Activated CD8-positive, alpha-beta memory T cell treated with anti-CD3 and anti-CD28 coated beads for 24 hours (primary cell): ENCODE measurements around the gene ZC3H7B.
A peak's percentile ranks its signal among the peaks of the same experiment; 100 is the strongest.
"Not testable (repeated sequence)": the region's sequence is repeated elsewhere in the genome, so short reads cannot be mapped to it uniquely, and the experiment has no call there.

Source experiments
- DNase-seq: peaks from one replicate; pipeline ENCODE4 v3.0.0-alpha.2; 2020

The ZC3H7B gene

GRCh38 chr22:41394012-41394356 lies 92.7 kb downstream of the ZC3H7B start:
- no peak for DNase-seq

DNA sequence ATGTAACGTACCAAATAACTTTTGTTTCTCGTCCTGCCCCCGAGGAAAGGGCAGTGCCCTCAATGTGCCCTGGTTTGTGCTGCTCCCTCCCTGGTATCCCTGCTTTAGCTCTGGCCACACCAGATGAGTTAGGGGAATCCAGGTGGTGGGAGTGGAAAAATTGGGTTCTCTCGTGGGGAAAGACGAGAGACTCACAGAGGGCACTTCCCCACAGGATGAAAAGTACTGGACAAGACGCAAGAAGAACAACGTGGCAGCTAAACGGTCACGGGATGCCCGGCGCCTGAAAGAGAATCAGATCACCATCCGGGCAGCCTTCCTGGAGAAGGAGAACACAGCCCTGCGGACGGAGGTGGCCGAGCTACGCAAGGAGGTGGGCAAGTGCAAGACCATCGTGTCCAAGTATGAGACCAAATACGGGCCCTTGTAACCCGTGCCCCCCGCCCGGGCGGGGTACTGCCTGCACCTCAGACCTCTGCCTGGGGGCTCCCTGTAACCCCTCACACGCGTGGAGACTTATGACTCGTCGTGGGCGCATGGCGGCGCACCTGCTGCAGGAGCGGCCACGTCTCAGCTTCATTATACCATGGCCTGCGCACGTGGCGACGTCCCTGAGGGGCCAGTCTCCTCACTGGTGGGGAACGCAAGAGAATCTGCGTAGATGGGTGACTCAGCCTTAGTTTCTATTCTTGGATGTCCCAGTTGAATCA lies 94.4 kb downstream of the ZC3H7B start:
- no peak for DNase-seq

DNA sequence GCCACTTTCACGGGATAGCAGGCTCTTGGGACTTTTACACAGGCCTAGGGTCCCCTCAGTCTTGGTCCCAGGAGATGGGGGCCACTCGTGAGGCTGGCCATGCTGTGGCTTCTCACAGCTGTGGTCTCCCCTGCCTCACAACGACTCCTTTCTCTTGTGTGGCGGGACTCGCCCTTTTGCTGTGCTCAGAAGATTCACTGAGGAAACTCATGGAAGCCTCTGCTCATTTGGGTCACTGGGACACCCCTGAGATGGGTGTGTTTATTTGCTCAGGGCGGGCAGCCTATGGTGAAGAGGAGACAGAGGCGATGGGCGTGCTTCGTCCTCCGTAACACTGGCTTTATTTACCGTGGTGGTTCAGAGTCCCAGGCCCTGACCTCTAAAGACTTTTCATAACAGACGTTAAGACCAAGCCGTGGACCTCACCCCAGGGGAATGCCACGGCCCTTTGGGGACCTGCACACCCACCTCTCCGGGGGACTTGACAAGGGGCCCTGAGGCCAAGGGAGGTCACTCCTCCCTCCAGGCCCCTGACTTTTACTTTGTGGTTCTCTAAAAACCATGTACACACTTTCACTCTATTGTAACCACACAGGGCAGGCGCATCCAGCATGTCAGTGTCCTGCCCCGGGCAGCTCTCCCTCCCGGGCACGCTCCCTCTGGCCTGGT lies 96.0 kb downstream of the ZC3H7B start:
- no peak for DNase-seq

GRCh38 chr22:41398921-41399320 lies 97.6 kb downstream of the ZC3H7B start:
- no peak for DNase-seq

DNA sequence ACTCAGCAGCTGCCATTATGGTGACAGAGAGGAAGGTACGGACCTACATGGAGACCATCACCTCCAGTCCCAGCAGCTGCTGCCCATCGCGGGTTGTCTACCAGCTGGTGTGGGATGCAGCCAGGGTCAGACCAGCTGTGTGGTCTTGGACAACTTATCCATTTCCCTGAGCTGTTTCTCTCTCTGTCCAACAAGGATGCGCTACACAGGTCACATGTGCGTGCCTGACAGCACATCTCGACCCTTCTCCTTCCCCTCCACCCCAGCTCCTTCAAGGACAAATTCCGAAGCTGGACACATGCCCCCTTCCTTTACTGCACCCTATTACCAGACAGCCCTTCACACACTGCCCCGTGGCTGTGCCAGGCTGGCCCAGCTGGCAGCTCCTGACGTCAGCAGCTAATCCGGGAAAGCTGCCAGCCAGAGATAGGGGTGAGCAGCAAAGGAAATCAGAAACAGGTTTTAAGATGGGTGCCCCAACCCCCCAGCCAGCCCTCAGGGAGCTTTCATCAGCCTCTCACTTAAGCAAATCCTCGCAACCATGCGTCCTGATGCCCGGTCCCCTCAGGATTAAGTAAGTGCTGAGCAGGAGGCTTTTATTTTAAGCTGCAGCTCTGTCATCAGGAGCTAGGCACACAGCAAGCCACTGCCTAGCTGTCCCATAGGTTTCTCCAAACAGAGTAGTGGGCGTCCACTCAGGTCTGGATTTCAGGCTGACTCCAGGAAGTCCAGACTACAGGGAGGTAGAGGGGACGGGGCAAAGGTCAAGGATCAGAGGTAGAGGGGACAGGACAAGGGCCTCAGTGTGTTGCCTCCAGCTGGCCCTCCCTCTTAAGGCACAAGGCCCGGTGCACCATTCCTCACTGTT lies 100.7 kb downstream of the ZC3H7B start:
- DNase-seq: no peak

DNA sequence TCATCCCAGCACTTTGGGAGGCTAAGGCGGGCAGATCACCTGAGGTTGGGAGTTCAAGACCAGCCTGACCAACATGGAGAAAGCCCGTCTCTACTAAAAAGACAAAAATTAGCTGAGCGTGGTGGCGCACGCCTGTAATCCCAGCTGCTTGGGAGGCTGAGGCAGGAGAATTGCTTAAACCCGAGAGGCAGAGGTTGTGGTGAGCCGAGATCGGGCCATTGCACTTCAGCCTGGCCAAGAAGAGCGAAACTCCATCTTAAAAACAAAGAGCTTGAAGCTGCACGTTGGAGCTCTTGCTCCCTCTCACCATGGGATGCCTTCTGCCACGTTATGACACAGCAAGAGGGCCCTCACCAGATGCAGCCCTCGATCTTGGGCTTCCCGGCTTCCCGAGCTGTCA lies 101.5 kb downstream of the ZC3H7B start:
- DNase-seq: not testable (repeated sequence)

- DNase-seq: peak; percentile 90
Observed at GRCh38 chr22:41403532-41404318, 102.4 kb downstream of the ZC3H7B start.

DNA sequence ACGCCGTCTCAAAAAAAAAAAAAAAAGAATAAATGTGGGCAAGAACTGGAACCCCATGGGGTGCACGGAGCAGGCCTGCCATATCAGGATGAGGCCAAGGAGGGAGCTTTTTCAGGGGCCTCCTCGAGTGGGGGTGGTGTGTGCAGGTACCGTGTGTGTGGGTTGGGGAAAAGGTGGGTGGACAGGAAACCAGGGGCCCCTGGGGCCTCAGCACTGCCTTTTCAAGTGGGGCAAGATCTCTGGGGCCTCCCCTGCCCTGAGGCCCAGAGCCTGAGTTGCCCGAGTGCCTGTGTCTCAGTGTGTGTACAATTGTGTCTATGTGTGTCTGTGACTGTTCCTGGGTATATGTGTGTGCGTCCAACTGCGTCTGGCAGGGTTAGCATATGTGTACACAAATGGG lies 104.3 kb downstream of the ZC3H7B start:
- DNase-seq: peak; percentile 68

- no peak for DNase-seq
Observed at GRCh38 chr22:41406410-41406809, 105.1 kb downstream of the ZC3H7B start.

DNA sequence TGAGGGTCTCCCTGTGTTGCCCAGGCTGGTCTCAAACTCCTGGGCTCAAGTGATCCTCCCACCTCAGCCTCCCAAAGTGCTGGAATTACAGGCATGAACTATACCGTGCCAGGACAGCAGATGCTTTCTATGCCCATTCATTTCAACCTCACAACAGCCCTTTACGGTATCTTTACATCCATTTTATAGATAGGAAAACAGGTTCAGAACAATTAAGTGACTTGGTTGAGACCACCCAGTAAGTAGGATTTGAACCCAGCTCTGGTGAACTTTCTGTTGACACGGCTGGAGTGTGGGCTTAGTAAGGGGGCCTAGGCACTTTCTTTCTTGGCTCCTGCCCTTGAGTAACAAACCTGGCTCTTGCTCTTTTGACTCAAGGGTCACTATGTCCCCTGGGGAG lies 106.1 kb downstream of the ZC3H7B start:
- DNase-seq: no peak

- DNase-seq: no peak
Observed at GRCh38 chr22:41408665-41409064, 107.3 kb downstream of the ZC3H7B start.
